LNCAP (cell line): ENCODE data around the gene UST.

Source experiments
- TF ChIP-seq, protein P1 (sequence below): fragments of 450-650 bp; IDR thresholded peaks from 2 replicates; pipeline ENCODE4 v1.5.1; 2017; ENCODE audit warnings: mild to moderate bottlenecking

Gene UST

DNA sequence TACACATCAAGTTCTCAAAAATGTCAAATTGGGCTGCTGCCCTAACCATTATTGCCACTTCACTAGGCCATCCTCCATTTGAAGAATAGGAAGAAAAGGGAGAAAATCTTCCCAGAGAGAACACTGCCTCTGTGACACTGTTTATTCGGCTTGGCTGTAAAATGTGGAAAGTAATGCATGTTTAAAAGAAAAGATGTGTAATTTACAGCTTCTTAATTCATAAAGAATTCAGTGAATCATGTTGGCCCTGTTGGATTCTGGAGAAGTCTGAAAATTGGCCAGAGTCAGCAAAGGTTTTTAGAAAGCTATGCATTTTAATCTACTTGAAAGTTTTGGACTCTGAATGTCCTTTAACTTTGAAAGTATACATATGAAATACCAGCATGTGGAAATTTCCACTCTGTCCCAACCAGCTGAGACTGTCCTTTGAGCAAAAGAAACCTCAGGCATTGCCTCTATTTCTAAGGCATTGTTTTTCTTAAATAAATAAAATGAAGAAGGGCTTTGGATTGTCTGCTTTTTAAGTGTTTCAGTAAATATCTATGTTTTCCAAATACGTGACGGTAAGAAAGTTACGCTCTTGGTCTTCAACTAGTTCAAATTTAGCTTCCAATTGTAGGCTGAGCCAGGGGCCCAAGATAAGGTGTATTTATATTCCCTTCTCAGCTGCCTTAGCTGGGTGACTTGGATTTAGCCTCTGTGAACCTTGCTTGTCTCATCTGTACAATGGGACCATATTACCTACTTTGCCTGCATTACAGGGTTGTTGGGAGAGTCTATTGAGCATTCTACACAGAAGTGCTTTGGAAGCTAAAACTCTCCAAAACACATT lies 222.2 kb downstream of the UST start:
- TF ChIP-seq, protein P1, sequence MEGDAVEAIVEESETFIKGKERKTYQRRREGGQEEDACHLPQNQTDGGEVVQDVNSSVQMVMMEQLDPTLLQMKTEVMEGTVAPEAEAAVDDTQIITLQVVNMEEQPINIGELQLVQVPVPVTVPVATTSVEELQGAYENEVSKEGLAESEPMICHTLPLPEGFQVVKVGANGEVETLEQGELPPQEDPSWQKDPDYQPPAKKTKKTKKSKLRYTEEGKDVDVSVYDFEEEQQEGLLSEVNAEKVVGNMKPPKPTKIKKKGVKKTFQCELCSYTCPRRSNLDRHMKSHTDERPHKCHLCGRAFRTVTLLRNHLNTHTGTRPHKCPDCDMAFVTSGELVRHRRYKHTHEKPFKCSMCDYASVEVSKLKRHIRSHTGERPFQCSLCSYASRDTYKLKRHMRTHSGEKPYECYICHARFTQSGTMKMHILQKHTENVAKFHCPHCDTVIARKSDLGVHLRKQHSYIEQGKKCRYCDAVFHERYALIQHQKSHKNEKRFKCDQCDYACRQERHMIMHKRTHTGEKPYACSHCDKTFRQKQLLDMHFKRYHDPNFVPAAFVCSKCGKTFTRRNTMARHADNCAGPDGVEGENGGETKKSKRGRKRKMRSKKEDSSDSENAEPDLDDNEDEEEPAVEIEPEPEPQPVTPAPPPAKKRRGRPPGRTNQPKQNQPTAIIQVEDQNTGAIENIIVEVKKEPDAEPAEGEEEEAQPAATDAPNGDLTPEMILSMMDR: no peak

GRCh38 chr6:148969603-148970061 lies 222.8 kb downstream of the UST start:
- TF ChIP-seq, protein P1: no peak

- TF ChIP-seq, protein P1: no peak
These were observed 224.4 kb downstream of the UST start for GRCh38 chr6:148971031-148971927.

- TF ChIP-seq, protein P1: no peak
These were observed 225.7 kb downstream of the UST start for GRCh38 chr6:148972481-148972880.

DNA sequence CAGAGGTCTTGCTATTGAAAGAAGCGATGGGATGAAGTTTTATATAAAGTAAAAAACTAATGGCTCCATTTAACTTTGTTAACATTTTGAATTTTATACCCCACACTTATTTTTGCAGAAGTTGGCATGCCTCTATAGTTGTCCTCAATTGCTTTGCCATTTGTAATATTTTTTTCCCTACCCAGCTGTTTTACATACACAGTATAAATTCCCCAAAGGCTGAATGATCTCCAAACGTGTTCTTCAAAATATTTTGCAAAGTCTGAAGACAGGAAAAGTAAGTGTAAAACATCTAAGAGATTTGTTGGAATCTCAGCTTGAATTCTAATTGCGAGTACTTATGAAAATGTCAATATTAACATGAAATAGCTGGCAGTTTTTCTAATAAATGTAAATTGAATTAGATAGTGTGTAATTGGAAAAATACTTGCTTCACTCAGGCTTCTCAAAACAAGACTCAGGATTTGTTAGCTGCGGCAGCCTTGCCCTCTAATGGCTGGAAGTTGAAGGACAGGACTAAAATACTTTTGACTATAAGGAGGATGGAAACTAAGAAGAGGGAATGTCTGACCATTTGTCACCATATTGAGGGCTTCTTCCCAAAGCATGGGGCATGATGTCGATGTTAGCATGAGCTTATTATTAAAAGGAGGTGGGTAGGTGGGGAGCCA lies 226.8 kb downstream of the UST start:
- TF ChIP-seq, protein P1: peak; percentile 55; the same call in 1 of the 2 replicates

DNA sequence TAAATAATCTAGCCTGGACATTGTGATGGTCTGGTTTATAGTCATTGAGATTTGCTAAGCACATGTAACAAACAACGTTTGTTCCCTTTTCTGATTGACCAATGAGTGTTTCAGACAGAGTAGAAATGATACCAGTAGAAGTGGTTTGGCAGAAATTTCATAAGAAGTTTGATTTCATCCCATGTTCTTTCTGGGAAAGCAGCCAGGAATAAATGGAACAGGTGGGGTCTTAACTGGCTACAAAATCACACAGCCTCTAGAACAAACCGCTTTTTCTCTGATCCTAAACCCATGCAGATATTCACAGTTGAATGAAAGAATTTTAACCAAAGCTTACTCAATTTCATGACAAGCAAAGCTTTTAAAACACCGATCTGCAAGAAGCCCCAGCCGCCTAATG lies 227.5 kb downstream of the UST start:
- TF ChIP-seq, protein P1: no peak
